Liver (tissue), 3 donors: ENCODE measurements around the gene THEMIS.

Source experiments
- ATF3 ChIP-seq: IDR thresholded peaks from 2 replicates; pipeline ENCODE4 v1.6.1; 2016; ENCODE audit warnings: antibody characterized with exemption
- EGR1 ChIP-seq, 2 donors: IDR thresholded peaks; 2 replicates each; pipeline ENCODE4 v1.6.1; 2016 to 2018; ENCODE audit warnings: antibody characterized with exemption in 2 of 2, low read depth in 2 of 2
- GABPA ChIP-seq, 2 donors: IDR thresholded peaks in 1 of 2; conservative IDR thresholded peaks in 1 of 2; 2 replicates each; pipeline ENCODE4 v1.6.1; 2016; ENCODE audit warnings: antibody characterized with exemption in 2 of 2, mild to moderate bottlenecking in 1 of 2, moderate library complexity in 1 of 2
- HNF4G ChIP-seq: IDR thresholded peaks from 2 replicates; pipeline ENCODE4 v1.6.1; 2016; ENCODE audit warnings: antibody characterized with exemption
- JUND ChIP-seq, 2 donors: IDR thresholded peaks; 2 replicates each; pipeline ENCODE4 v1.6.1; 2016; ENCODE audit warnings: antibody characterized with exemption in 2 of 2
- MAX ChIP-seq: IDR thresholded peaks from 2 replicates; pipeline ENCODE4 v1.6.1; 2016; ENCODE audit warnings: antibody characterized with exemption
- NR2F2 ChIP-seq: IDR thresholded peaks from 2 replicates; pipeline ENCODE4 v1.6.1; 2016; ENCODE audit warnings: antibody characterized with exemption
- RAD21 ChIP-seq, 2 donors: IDR thresholded peaks; 2 replicates each; pipeline ENCODE4 v1.6.1; 2016; ENCODE audit warnings: antibody characterized with exemption in 2 of 2, mild to moderate bottlenecking in 2 of 2
- SP1 ChIP-seq: IDR thresholded peaks from 2 replicates; pipeline ENCODE4 v1.6.1; 2018; ENCODE audit warnings: antibody characterized with exemption, mild to moderate bottlenecking
- YY1 ChIP-seq: IDR thresholded peaks from 2 replicates; pipeline ENCODE4 v1.6.1; 2016; ENCODE audit warnings: antibody characterized with exemption, mild to moderate bottlenecking
- ZBTB33 ChIP-seq: IDR thresholded peaks from 2 replicates; pipeline ENCODE4 v1.6.1; 2016; ENCODE audit warnings: antibody characterized with exemption
- TF ChIP-seq, protein P1 (sequence below): IDR thresholded peaks from 2 replicates; pipeline ENCODE4 v1.6.1; 2016; ENCODE audit warnings: antibody characterized with exemption, mild to moderate bottlenecking
- TF ChIP-seq, protein P2 (sequence below): fragments of 150-350 bp; IDR thresholded peaks from 2 replicates; pipeline ENCODE4 v1.5.1; 2017; ENCODE audit warnings: improper control_type of control experiment, low read depth, low read length; ENCODE audit not compliant: missing input control
- donor health status: healthy.
- donor health status: healthy.

GRCh38 chr6:127914240-127914639 lies 13.4 kb upstream of the THEMIS start:
- TF ChIP-seq MAX (no peak), SP1 (no peak), ATF3 (no peak), YY1 (no peak), RAD21 (IDR thresholded peaks at IDR 0.05) (no peak), ZBTB33 (no peak), EGR1 (IDR thresholded peaks at IDR 0.05; ENCODE audit: low read depth in 2 of 2) (no peak), JUND (IDR thresholded peaks at IDR 0.05) (no peak), HNF4G (no peak), GABPA (IDR thresholded peaks at IDR 0.05 in 1 of 2, conservative IDR thresholded peaks at IDR 0.05 in 1 of 2) (no peak), NR2F2 (no peak)
- TF ChIP-seq, protein P1, sequence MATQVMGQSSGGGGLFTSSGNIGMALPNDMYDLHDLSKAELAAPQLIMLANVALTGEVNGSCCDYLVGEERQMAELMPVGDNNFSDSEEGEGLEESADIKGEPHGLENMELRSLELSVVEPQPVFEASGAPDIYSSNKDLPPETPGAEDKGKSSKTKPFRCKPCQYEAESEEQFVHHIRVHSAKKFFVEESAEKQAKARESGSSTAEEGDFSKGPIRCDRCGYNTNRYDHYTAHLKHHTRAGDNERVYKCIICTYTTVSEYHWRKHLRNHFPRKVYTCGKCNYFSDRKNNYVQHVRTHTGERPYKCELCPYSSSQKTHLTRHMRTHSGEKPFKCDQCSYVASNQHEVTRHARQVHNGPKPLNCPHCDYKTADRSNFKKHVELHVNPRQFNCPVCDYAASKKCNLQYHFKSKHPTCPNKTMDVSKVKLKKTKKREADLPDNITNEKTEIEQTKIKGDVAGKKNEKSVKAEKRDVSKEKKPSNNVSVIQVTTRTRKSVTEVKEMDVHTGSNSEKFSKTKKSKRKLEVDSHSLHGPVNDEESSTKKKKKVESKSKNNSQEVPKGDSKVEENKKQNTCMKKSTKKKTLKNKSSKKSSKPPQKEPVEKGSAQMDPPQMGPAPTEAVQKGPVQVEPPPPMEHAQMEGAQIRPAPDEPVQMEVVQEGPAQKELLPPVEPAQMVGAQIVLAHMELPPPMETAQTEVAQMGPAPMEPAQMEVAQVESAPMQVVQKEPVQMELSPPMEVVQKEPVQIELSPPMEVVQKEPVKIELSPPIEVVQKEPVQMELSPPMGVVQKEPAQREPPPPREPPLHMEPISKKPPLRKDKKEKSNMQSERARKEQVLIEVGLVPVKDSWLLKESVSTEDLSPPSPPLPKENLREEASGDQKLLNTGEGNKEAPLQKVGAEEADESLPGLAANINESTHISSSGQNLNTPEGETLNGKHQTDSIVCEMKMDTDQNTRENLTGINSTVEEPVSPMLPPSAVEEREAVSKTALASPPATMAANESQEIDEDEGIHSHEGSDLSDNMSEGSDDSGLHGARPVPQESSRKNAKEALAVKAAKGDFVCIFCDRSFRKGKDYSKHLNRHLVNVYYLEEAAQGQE, result no peak
- TF ChIP-seq, protein P2, sequence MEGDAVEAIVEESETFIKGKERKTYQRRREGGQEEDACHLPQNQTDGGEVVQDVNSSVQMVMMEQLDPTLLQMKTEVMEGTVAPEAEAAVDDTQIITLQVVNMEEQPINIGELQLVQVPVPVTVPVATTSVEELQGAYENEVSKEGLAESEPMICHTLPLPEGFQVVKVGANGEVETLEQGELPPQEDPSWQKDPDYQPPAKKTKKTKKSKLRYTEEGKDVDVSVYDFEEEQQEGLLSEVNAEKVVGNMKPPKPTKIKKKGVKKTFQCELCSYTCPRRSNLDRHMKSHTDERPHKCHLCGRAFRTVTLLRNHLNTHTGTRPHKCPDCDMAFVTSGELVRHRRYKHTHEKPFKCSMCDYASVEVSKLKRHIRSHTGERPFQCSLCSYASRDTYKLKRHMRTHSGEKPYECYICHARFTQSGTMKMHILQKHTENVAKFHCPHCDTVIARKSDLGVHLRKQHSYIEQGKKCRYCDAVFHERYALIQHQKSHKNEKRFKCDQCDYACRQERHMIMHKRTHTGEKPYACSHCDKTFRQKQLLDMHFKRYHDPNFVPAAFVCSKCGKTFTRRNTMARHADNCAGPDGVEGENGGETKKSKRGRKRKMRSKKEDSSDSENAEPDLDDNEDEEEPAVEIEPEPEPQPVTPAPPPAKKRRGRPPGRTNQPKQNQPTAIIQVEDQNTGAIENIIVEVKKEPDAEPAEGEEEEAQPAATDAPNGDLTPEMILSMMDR, result no peak
